Bone marrow (tissue), 2 donors: Measurements from ENCODE around the gene PTEN.

Experiments used
- DNase-seq, 2 donors: peaks; one replicate each; lab custom pipeline; 2025; lab: John Stamatoyannopoulos, UW

PTEN gene

DNA sequence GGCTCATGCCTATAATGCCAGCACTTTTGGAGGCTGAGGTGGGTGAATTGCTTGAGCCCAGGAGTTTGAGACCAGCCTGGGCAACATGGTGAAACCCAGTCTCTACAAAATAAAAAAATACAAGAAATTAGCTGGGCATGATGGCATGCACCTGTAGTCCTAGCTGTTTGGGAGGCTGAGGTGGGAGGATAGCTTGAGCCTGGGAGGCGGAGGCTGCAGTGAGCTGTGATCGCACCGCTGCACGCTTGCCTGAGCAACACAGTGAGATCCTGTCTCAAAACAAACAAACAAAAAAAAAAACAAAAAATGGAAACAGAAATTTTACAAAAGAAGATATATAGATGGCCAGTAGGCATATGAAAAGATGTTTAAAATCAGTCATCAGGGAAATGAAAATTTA is 57.1 kb downstream of the PTEN start:
- DNase-seq, result no peak

DNA sequence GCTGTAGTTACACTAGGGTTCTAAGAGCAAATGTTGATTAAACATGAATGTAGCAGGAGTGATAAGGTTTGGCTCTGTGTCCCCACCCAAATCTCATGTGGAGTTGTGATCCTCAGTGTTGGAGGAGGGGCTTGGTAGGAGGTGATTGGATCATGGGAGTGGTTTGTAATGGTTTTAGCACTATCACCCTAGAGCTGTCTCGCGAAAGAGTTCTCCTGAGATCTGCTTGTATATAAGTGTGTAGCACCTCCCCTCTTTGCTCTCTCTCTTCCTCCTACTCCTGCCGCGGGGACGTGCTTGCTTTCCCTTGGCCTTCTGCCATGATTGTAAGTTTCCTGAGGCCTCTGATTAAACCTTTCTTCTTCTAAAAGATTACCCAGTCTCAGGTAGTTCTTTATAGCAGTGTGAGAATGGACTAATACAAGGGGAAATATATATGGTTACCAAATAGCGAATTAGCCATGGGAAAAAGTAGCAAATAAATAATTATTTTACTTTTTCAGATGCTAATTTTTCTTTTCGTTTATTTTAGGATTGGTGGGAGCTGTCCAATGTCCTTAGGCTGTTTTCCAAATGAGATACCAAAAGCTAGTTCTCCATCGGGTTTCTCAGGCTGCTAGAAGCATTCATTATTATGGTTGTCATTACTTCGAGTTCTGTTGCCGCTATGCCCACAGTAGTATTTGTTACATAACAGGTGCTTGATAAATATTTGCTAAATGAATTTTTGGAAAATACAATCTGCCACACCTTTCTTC is 58.7 kb downstream of the PTEN start:
- DNase-seq, result no peak

- no peak for DNase-seq
Observed at GRCh38 chr10:87923233-87923632, 59.8 kb downstream of the PTEN start.

- DNase-seq, result no peak
Observed at GRCh38 chr10:87925570-87925969, 62.1 kb downstream of the PTEN start.

DNA sequence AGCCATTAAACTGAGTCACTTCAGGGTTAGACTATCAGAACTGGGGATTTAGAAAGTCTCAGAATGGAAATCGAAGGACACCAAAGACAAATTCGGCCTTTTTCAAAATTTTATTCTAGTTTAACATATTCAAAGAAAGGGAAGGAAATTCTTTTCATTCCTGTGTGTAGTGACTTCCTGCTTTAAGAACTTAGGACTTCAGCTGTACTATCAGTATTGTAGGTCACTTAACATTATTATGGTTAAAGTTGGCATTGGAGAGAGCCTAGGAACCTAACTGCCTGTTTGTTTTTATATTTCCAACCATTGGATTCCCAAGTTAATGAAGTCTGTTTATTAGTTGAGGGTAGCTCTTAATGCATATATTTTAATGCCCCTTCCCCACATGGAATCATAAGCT is 63.7 kb downstream of the PTEN start:
- DNase-seq, result no peak

GRCh38 chr10:87928996-87929395 is 65.6 kb downstream of the PTEN start:
- DNase-seq, result no peak

GRCh38 chr10:87930141-87930540 is 66.7 kb downstream of the PTEN start:
- no peak for DNase-seq

GRCh38 chr10:87930934-87931835 is 67.8 kb downstream of the PTEN start:
- DNase-seq, result no peak

GRCh38 chr10:87931836-87932230 is 68.4 kb downstream of the PTEN start:
- DNase-seq, result peak in 1 of 2 donors; percentile 8

DNA sequence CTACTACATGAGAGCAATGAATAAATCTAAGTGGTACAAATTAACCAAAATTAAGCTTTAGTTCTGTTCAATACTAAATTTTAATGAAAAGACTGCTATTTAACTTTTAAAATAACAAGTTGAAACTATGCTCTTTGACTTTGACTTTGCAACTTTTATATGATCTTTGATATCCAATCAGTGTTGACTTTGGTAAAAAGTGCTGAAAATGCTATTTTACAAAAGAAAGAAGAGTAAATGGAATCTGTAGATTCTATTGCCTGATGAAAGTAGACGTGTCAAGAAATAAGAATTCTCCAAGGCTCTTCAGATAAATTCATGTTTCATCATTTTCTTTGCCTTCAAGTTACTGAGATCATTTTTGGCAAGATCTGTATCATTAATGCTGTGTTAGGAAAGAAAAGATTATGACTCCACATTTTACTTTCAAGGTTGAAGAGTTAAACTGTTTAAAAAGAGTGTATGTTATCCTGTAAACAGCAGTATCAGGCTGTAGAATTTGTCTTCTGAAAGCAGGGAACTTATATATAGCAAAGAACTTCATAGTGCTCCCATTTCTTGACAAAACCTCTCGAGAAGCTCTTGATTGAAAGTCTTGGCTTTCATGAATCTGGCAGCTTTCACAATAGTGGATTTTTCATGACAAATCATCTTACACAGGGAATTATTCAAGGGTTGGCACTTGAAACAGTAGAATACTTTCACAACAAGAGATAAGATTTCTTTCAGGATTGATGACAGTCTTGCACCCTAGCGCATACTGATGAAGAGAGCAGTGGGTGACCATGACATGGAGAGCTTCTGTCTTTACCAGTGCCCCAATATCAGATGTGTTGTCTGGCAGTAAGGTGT is 72.1 kb downstream of the PTEN start:
- no peak for DNase-seq

DNA sequence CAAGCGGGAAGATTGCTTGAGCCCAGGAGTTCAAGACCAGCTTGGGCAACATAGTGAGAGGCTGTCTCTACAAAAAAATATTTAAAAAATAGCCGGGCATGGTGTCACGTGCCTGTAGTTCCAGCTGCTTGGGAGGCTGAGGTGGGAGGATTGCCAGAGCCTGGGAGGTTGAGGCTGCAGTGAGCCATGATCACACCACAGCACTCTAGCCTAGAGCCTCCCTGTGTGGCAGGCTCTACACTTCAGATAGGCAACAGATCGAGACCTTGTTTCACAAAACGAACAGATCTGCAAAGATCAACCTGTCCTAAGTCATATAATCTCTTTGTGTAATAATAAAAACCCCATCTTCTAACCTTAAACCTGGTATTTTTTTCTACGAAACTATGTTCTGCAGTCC is 76.8 kb downstream of the PTEN start:
- DNase-seq, result no peak

- DNase-seq, result no peak
Observed at GRCh38 chr10:87942884-87943527, 79.6 kb downstream of the PTEN start.

- DNase-seq, result no peak
Observed at GRCh38 chr10:87945984-87946383, 82.6 kb downstream of the PTEN start.

DNA sequence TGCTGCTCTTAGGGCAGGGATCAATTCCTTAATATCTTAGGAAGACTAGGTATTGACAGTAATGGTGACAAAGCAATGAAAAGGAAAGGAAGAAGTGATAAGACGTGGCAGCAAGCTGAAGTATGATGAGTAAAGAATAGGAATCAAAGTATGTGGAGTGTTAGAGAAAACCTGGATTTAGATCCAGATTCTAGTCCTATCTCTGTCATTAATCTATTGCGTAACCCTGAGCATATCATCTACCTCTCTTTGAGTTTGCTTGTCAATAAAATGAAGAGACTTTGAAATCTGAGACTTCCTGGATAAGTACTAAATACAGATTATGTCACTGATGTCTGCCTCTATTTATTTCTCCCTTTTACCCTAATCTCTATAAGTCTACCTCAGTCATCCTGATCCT is 89.2 kb downstream of the PTEN start:
- no peak for DNase-seq

- DNase-seq, result no peak
Observed at GRCh38 chr10:87956055-87956454, 92.6 kb downstream of the PTEN start.

- DNase-seq, result no peak
Observed at GRCh38 chr10:87957702-87958101, 94.3 kb downstream of the PTEN start.

GRCh38 chr10:87960230-87960629 is 96.8 kb downstream of the PTEN start:
- no peak for DNase-seq

- no peak for DNase-seq
Observed at GRCh38 chr10:87961314-87961713, 97.9 kb downstream of the PTEN start.

DNA sequence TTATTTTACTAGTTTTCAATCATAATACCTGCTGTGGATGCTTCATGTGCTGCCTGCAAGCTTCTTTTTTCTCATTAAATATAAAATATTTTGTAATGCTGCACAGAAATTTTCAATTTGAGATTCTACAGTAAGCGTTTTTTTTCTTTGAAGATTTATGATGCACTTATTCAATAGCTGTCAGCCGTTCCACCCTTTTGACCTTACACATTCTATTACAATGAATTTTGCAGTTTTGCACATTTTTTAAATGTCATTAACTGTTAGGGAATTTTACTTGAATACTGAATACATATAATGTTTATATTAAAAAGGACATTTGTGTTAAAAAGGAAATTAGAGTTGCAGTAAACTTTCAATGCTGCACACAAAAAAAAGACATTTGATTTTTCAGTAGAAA is 103.0 kb downstream of the PTEN start:
- DNase-seq, result no peak

DNA sequence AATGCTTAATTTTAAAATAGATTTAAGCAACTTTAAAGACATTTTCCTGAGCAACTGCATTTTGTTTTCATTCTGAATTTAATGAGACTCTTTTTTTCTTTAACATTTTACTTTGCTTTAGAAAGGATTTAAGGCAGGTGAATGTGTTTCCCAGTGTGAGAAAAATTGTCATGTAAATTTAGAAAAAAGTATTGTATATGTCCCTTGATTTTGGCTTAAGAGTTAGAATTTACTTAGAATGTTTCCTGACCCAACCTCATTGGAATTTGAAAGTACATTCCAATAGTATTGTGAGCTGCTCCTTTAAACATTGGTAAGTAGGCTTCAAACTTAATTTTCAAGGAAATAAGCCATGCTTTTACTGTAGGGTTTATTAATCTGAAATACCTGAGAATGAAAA is 110.2 kb downstream of the PTEN start:
- DNase-seq, result no peak

- no peak for DNase-seq
Observed at GRCh38 chr10:87974130-87974529, 110.7 kb downstream of the PTEN start.

DNA sequence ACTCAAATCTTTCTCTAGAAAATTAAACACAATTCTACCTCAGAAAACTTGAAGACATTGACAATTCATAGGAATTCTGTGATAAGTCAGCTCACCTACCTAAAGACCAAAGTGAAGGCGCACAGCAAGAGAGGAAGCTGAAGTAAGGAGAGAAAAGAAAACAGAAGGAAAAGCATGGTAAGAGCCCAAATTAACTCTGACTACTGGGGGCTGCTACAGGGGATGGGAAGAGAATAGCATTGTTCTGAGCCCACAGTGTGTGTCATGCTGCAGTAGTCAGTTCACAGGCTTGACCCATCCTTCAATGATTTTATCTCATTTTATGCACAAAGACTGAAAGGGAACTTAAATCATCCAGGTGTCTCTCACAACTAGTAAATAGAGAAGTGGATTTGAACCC is 111.3 kb downstream of the PTEN start:
- DNase-seq, result no peak
